ENCODE results near the gene NOS1AP. TPM values are rescaled to one million over a fixed set of nuclear protein-coding genes. Genes with fewer than 3 reads are reported as not detected.

The NOS1AP gene
- total and polyA plus RNA-seq, 3 experiments from 2014 or later: 0.07 TPM; not detected in 2

DNA sequence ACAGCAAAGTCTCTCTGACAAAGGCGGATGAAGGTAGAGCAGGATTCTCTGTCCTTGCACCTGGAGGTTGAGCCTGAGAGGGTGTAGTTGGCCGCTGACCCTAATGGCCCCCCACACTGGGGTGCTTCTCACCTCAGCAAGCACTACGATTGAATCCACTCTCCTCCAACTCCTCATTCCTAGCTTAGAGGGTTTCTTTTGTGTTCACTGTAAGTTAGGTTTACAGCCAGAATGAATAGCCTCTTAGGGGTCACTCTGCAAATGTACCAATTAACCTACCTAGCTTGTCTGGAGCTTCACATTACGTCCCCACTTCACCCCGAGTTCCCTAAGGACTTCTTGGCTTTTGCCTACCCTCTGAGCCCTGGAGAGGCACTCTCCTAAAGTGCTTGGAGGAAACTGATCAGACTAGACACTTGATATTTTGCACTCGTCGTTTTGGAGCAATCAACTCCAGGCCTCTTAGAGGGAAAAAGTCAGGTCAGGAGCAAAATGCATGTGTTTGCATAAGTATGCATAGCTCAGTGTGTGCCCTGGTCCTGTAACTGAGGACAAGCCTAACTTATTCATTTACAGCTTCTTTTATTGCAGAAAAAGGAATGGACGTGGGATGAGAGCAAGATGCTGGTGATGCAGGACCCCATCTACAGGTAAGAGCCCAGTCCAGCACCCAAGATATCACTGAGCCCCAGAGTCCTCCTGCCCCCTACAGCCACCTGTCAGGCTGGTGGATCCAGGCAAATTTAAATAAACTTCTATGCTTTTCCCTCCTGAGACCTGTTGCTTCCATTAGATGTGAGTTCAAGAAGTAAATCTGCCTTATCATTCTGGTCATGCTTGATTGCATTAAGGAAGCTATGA is 230.8 kb downstream of the NOS1AP start:
- Mint-ChIP-seq H3K4me1 (no peaks in the 10 kb centered on the region), H3K36me3 (no peaks in the 10 kb centered on the region), H3K27me3 (peaks cover 8 to 35% of the 10 kb centered on the region in 2 donors), H3K27ac (peak overlapping the region in 1 of 8 donors; percentile 46), H3K9me3 (peaks cover 0 to 5% (median 0%) of the 10 kb centered on the region in 5 donors), H3K4me3 (no peak overlapping the region)
- ChIA-PET CTCF (no interaction called here), POLR2A (no interaction called here)
- no peak overlapping the region for H3K4me3 ChIP-seq (ENCODE audit: low read length)
- H3K9me3 ChIP-seq (ENCODE audit: low read length): no peaks in the 10 kb centered on the region
- H3K4me1 ChIP-seq (ENCODE audit: insufficient read depth, low read length): no peaks in the 10 kb centered on the region
- no peaks in the 10 kb centered on the region for H3K27me3 ChIP-seq (ENCODE audit: insufficient read depth, low read length, poor library complexity, severe bottlenecking)
- no peaks in the 10 kb centered on the region for H3K36me3 ChIP-seq (ENCODE audit: insufficient read depth, low read length)
- H3K27ac ChIP-seq (ENCODE audit: low read depth, low read length): no peak overlapping the region
- DNase-seq: no peak

- CTCF ChIA-PET: no interaction called here
- H3K4me1 ChIP-seq (ENCODE audit: insufficient read depth, low read length): no peaks in the 10 kb centered on the region
These were observed 232.2 kb downstream of the NOS1AP start for GRCh38 chr1:162301696-162302095.

DNA sequence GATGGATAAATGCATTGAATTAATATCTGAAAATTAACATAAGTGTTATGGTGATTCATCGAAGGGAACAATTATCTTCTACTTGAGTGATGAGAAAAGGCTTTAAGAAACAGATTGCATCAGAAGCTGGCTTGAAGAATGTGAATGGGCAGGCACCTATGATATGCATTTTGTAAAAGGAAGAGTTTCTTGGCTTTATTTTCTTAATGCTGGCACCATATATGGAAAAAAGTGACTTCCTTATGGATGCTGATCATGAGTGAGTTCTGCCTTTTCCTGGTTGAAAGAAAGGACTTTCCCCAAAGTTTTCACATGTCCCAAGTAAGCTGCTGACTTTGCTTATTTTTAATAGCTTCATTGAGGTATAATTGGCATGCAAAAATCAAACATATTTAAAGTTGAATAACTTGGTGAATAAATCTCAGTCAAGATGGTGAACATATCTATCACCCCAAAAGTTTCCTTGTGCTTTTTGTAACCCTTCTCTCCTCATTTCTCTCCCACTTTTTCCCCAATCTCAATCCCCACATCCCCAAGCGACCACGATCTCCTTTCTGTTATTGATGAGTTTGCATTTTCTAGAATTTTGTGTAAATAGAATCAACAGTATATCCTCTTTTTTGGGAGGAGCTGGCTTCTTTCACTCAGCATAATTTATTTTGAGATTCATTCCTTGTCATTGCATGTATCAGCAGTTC is 233.0 kb downstream of the NOS1AP start:
- no peak overlapping the region for H3K4me3 ChIP-seq (ENCODE audit: low read length)
- no peaks in the 10 kb centered on the region for H3K4me1 ChIP-seq (ENCODE audit: insufficient read depth, low read length)
- Mint-ChIP-seq H3K27me3 (peaks cover 6 to 28% of the 10 kb centered on the region in 2 donors), H3K9me3 (peaks cover 4 to 12% (median 4%) of the 10 kb centered on the region in 5 donors), H3K4me1 (no peaks in the 10 kb centered on the region), H3K36me3 (no peaks in the 10 kb centered on the region), H3K27ac (no peak overlapping the region), H3K4me3 (no peak overlapping the region)
- DNase-seq: no peak
- H3K36me3 ChIP-seq (ENCODE audit: insufficient read depth, low read length): no peaks in the 10 kb centered on the region
- H3K9me3 ChIP-seq (ENCODE audit: low read length): no peaks in the 10 kb centered on the region
- ChIA-PET POLR2A (no interaction called here), CTCF (no interaction called here)
- H3K27me3 ChIP-seq (ENCODE audit: insufficient read depth, low read length, poor library complexity, severe bottlenecking): no peaks in the 10 kb centered on the region
- no peak overlapping the region for H3K27ac ChIP-seq (ENCODE audit: low read depth, low read length)

More at GRCh38 chr1:162301696-162302095, 232.2 kb downstream of the NOS1AP start:
- H3K27me3 Mint-ChIP-seq: peaks cover 7 to 26% of the 10 kb centered on the region in 2 donors
- no peaks in the 10 kb centered on the region for H3K4me1 Mint-ChIP-seq
- Histone ChIP-seq H3K27me3 (ENCODE audit: insufficient read depth, low read length, poor library complexity, severe bottlenecking) (no peaks in the 10 kb centered on the region), H3K27ac (ENCODE audit: low read depth, low read length) (no peak overlapping the region), H3K9me3 (ENCODE audit: low read length) (no peaks in the 10 kb centered on the region), H3K4me3 (ENCODE audit: low read length) (no peak overlapping the region), H3K36me3 (ENCODE audit: insufficient read depth, low read length) (no peaks in the 10 kb centered on the region)
- H3K4me3 Mint-ChIP-seq: no peak overlapping the region
- DNase-seq: no peak
- H3K27ac Mint-ChIP-seq: no peak overlapping the region
- peaks cover 0 to 7% (median 0%) of the 10 kb centered on the region in 5 donors for H3K9me3 Mint-ChIP-seq
- POLR2A ChIA-PET: no interaction called here
- no peaks in the 10 kb centered on the region for H3K36me3 Mint-ChIP-seq

DNA sequence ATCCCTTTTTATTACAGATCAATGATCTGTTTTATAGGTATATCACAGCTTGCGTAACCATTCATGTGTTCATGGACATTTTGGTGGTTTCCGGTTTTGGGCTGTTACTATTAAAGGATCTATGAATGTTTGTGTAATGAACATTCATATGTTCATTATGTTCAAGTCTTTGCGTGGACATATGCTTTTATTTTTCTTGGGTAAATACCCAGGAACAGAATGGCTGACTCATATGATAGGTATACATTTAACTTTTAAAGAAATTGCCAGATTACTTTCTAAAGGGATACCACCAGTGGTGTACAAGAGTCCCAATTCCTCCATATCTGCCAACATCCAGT is 233.5 kb downstream of the NOS1AP start:
- CTCF ChIA-PET: no interaction called here
- Histone ChIP-seq H3K27ac (ENCODE audit: low read depth, low read length) (no peak overlapping the region), H3K36me3 (ENCODE audit: insufficient read depth, low read length) (no peaks in the 10 kb centered on the region), H3K4me3 (ENCODE audit: low read length) (no peak overlapping the region), H3K9me3 (ENCODE audit: low read length) (no peaks in the 10 kb centered on the region), H3K27me3 (ENCODE audit: insufficient read depth, low read length, poor library complexity, severe bottlenecking) (no peaks in the 10 kb centered on the region), H3K4me1 (ENCODE audit: insufficient read depth, low read length) (no peaks in the 10 kb centered on the region)
- no peak for DNase-seq
- POLR2A ChIA-PET: no interaction called here
- Mint-ChIP-seq H3K4me3 (no peak overlapping the region), H3K4me1 (no peaks in the 10 kb centered on the region), H3K36me3 (no peaks in the 10 kb centered on the region), H3K9me3 (peaks cover 5 to 14% (median 7%) of the 10 kb centered on the region in 5 donors), H3K27ac (no peak overlapping the region), H3K27me3 (peaks cover 3 to 25% of the 10 kb centered on the region in 2 donors)

DNA sequence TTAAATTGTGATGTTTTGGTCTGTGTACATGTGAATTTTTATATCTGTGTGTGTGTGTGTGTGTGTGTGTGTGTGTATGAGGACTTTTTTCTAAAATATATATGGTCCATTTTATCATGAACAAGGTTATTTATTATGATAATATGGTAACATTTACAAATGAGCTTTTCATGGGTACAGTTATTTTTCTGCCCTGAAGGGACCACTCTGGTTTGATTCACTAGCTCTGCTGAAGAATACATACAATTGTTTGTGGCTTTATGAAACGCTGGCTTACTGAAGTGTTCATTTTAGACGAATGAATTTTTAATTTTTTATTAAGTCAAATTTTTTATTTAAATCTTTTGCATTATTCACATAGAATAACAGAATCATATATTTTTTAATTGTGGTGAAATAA is 235.2 kb downstream of the NOS1AP start:
- no peaks in the 10 kb centered on the region for H3K9me3 ChIP-seq (ENCODE audit: low read length)
- peaks cover 11 to 18% (median 13%) of the 10 kb centered on the region in 5 donors for H3K9me3 Mint-ChIP-seq
- no peaks in the 10 kb centered on the region for H3K4me1 ChIP-seq (ENCODE audit: insufficient read depth, low read length)
- ChIA-PET POLR2A (no interaction called here), CTCF (no interaction called here)
- no peak overlapping the region for H3K27ac Mint-ChIP-seq
- no peak for DNase-seq
- no peaks in the 10 kb centered on the region for H3K4me1 Mint-ChIP-seq
- no peaks in the 10 kb centered on the region for H3K36me3 ChIP-seq (ENCODE audit: insufficient read depth, low read length)
- H3K36me3 Mint-ChIP-seq: no peaks in the 10 kb centered on the region
- H3K27ac ChIP-seq (ENCODE audit: low read depth, low read length): no peak overlapping the region
- no peak overlapping the region for H3K4me3 ChIP-seq (ENCODE audit: low read length)
- no peaks in the 10 kb centered on the region for H3K27me3 ChIP-seq (ENCODE audit: insufficient read depth, low read length, poor library complexity, severe bottlenecking)
- no peak overlapping the region for H3K4me3 Mint-ChIP-seq
- H3K27me3 Mint-ChIP-seq: peaks cover 3 to 25% of the 10 kb centered on the region in 2 donors

GRCh38 chr1:162305969-162306368 is 236.5 kb downstream of the NOS1AP start:
- Mint-ChIP-seq H3K27me3 (peaks cover 3 to 21% of the 10 kb centered on the region in 2 donors), H3K27ac (no peak overlapping the region), H3K36me3 (no peaks in the 10 kb centered on the region), H3K4me1 (no peaks in the 10 kb centered on the region), H3K9me3 (peaks cover 11 to 18% (median 15%) of the 10 kb centered on the region in 5 donors), H3K4me3 (no peak overlapping the region)
- no peaks in the 10 kb centered on the region for H3K9me3 ChIP-seq (ENCODE audit: low read length)
- CTCF ChIA-PET: no interaction called here
- H3K27ac ChIP-seq (ENCODE audit: low read depth, low read length): no peak overlapping the region
- H3K4me3 ChIP-seq (ENCODE audit: low read length): no peak overlapping the region
- no peak for DNase-seq
- H3K27me3 ChIP-seq (ENCODE audit: insufficient read depth, low read length, poor library complexity, severe bottlenecking): no peaks in the 10 kb centered on the region
- H3K4me1 ChIP-seq (ENCODE audit: insufficient read depth, low read length): no peaks in the 10 kb centered on the region
- no peaks in the 10 kb centered on the region for H3K36me3 ChIP-seq (ENCODE audit: insufficient read depth, low read length)
- POLR2A ChIA-PET: no interaction called here

GRCh38 chr1:162310337-162310736 is 240.8 kb downstream of the NOS1AP start:
- Histone ChIP-seq H3K4me3 (ENCODE audit: low read length) (no peak overlapping the region), H3K36me3 (ENCODE audit: insufficient read depth, low read length) (no peaks in the 10 kb centered on the region), H3K4me1 (ENCODE audit: insufficient read depth, low read length) (no peaks in the 10 kb centered on the region), H3K9me3 (ENCODE audit: low read length) (no peaks in the 10 kb centered on the region), H3K27ac (ENCODE audit: low read depth, low read length) (no peak overlapping the region), H3K27me3 (ENCODE audit: insufficient read depth, low read length, poor library complexity, severe bottlenecking) (no peaks in the 10 kb centered on the region)
- H3K9me3 Mint-ChIP-seq: peaks cover 11 to 18% (median 15%) of the 10 kb centered on the region in 5 donors
- ChIA-PET CTCF (no interaction called here), POLR2A (no interaction called here)
- no peak overlapping the region for H3K4me3 Mint-ChIP-seq
- no peak overlapping the region for H3K27ac Mint-ChIP-seq
- H3K36me3 Mint-ChIP-seq: no peaks in the 10 kb centered on the region
- peaks cover 13 to 26% of the 10 kb centered on the region in 2 donors for H3K27me3 Mint-ChIP-seq
- no peak for DNase-seq
- no peaks in the 10 kb centered on the region for H3K4me1 Mint-ChIP-seq

GRCh38 chr1:162314206-162314605 is 244.7 kb downstream of the NOS1AP start:
- ChIA-PET CTCF (no interaction called here), POLR2A (no interaction called here)
- Histone ChIP-seq H3K36me3 (ENCODE audit: insufficient read depth, low read length) (no peaks in the 10 kb centered on the region), H3K4me3 (ENCODE audit: low read length) (no peak overlapping the region), H3K4me1 (ENCODE audit: insufficient read depth, low read length) (no peaks in the 10 kb centered on the region), H3K27me3 (ENCODE audit: insufficient read depth, low read length, poor library complexity, severe bottlenecking) (no peaks in the 10 kb centered on the region), H3K27ac (ENCODE audit: low read depth, low read length) (no peak overlapping the region), H3K9me3 (ENCODE audit: low read length) (no peaks in the 10 kb centered on the region)
- Mint-ChIP-seq H3K36me3 (no peaks in the 10 kb centered on the region), H3K4me3 (no peak overlapping the region), H3K27ac (no peak overlapping the region), H3K27me3 (peaks cover 15 to 33% of the 10 kb centered on the region in 2 donors), H3K9me3 (peaks cover 0 to 4% (median 2%) of the 10 kb centered on the region in 5 donors), H3K4me1 (peaks cover 0 to 3% (median 0%) of the 10 kb centered on the region in 3 donors)
- DNase-seq: no peak

Data from CD8-positive, alpha-beta memory T cell (primary cell).